K562 (cell line): ENCODE measurements around the gene GUCA1A. TPM values are rescaled to one million over a fixed set of nuclear protein-coding genes. Genes with fewer than 3 reads are reported as not detected.

Source experiments
- ATAC-seq: fragments of 200-7000 bp; cut with Tn5 transposase; 3 replicates; pipeline ENCODE4 v1.9.1; 2020; ENCODE audit warnings: moderate library complexity
- BruUV-seq: library from RNA; stranded (reverse); fragments of 400-500 nt; replicated peaks from 2 replicates; lab custom pipeline; 2021; lab: Mats Ljungman, UMichigan
- CTCF ChIA-PET: fragments of 300-600 bp; formaldehyde crosslinking; extraction: SDS; loops from one replicate; lab custom pipeline; 2021; ENCODE audit warnings: low intra/inter-chr PET ratio; lab: Yijun Ruan, JAX
- POLR2A ChIA-PET: fragments of 300-600, 350-650 bp; sonication (Branson Sonifier 250); formaldehyde crosslinking; extraction: SDS; loops from one replicate; lab custom pipeline; 2021; ENCODE audit warnings: antibody characterized with exemption, inconsistent platforms; lab: Yijun Ruan, JAX
- DNase-seq, 4 experiments: peaks; one replicate each; pipeline versions ENCODE4 v3.0.0 to v3.0.0-alpha.2; 2011 to 2018; ENCODE audit warnings: low spot score in 3 of 4, mixed read lengths in 3 of 4; ENCODE audit errors: extremely low read depth in 1 of 4
- FAIRE-seq: peaks from 2 replicates; lab custom pipeline; 2011; peaks lifted over from hg19 to GRCh38; lab: Jason Lieb, UNC
- H2AFZ ChIP-seq: 2 replicates; pipeline ENCODE4 v1.6.0; 2011; ENCODE audit warnings: low read depth, low read length, control low read depth, inconsistent platforms
- H3K27ac ChIP-seq: fragments of 200-600 bp; 3 replicates; pipeline ENCODE4 v1.8.0; 2011; ENCODE audit warnings: low read depth, mild to moderate bottlenecking, control low read depth, inconsistent platforms, low read length, moderate library complexity, mixed read lengths; ENCODE audit errors: extremely low read depth
- H3K27me3 ChIP-seq, 2 experiments: fragments of 300-600 bp in 1 of 2; 2 replicates in 1 of 2; 3 replicates in 1 of 2; pipeline versions ENCODE4 v1.6.0 to v1.8.0; 2011; ENCODE audit warnings: inconsistent platforms in 2 of 2, low read length in 2 of 2, mild to moderate bottlenecking in 1 of 2, mixed read lengths in 1 of 2, moderate library complexity in 1 of 2; ENCODE audit not compliant: control insufficient read depth in 2 of 2, insufficient read depth in 2 of 2
- H3K36me3 ChIP-seq: fragments of 300-600 bp; 3 replicates; pipeline ENCODE4 v1.8.0; 2011; ENCODE audit warnings: mild to moderate bottlenecking, low read length, inconsistent platforms; ENCODE audit not compliant: control insufficient read depth, insufficient read depth
- H3K4me1 ChIP-seq, 2 experiments: fragments of 200-600 bp in 1 of 2; replicated peaks in 1 of 2; 2 replicates in 1 of 2; 3 replicates in 1 of 2; pipeline versions ENCODE4 v1.5.1 to v1.8.0; 2011; ENCODE audit warnings: inconsistent platforms in 2 of 2, low read length in 2 of 2, mild to moderate bottlenecking in 1 of 2, mixed read lengths in 1 of 2, moderate library complexity in 1 of 2; ENCODE audit not compliant: control insufficient read depth in 2 of 2, insufficient read depth in 2 of 2
- H3K4me2 ChIP-seq: 2 replicates; pipeline ENCODE4 v1.6.1; 2011; ENCODE audit warnings: low read length, control low read depth, inconsistent platforms, mixed read lengths; ENCODE audit not compliant: insufficient read depth
- H3K4me3 ChIP-seq: fragments of 200-600 bp; sonication (generic), shearing (Covaris generic); 2 replicates; pipeline ENCODE4 v1.5.1; 2016; ENCODE audit warnings: control low read depth, inconsistent platforms
- H3K79me2 ChIP-seq: fragments of 200-600 bp; 3 replicates; pipeline ENCODE4 v1.8.0; 2011; ENCODE audit warnings: low read length, inconsistent platforms; ENCODE audit not compliant: control insufficient read depth, insufficient read depth
- H3K9ac ChIP-seq, 2 experiments: 2 replicates each; pipeline versions ENCODE4 v1.6.0 to v1.6.1; 2011; ENCODE audit warnings: low read depth in 2 of 2, low read length in 2 of 2, control low read depth in 1 of 2, inconsistent platforms in 1 of 2, mild to moderate bottlenecking in 1 of 2, mixed read lengths in 1 of 2; ENCODE audit not compliant: insufficient read depth in 1 of 2
- H3K9me1 ChIP-seq: one replicate; pipeline ENCODE4 v1.6.0; 2011; ENCODE audit warnings: inconsistent platforms, mild to moderate bottlenecking, low read length, moderate library complexity; ENCODE audit not compliant: control insufficient read depth, insufficient read depth
- H3K9me3 ChIP-seq: replicated peaks from 2 replicates; pipeline ENCODE4 v1.5.1; 2011; ENCODE audit warnings: low read depth, low read length, inconsistent platforms; ENCODE audit not compliant: control insufficient read depth, insufficient read depth
- H4K20me1 ChIP-seq: replicated peaks from 2 replicates; pipeline ENCODE4 v1.6.1; 2011; ENCODE audit warnings: low read length, inconsistent platforms, mixed read lengths; ENCODE audit not compliant: control insufficient read depth, insufficient read depth
- ARID3B ChIP-seq: fragments of 250-450 bp; sonication (Bioruptor Pico); IDR thresholded peaks from 2 replicates; pipeline ENCODE4 v1.4.0; 2020; ENCODE audit warnings: borderline replicate concordance
- BCL6 ChIP-seq: fragments of 250-450 bp; sonication (Bioruptor Pico); IDR thresholded peaks from 2 replicates; pipeline ENCODE4 v1.4.0; 2020
- BCOR ChIP-seq: fragments of 450-650 bp; IDR thresholded peaks from 2 replicates; pipeline ENCODE4 v1.6.1; 2016
- CBFB ChIP-seq: sonication (generic); formaldehyde crosslinking; IDR thresholded peaks from 2 replicates; pipeline ENCODE4 v1.4.0; 2020; ENCODE audit warnings: mild to moderate bottlenecking, missing genetic modification reagents
- COPS2 ChIP-seq: fragments of 450-650 bp; conservative IDR thresholded peaks from 2 replicates; pipeline ENCODE4 v1.6.1; 2016; ENCODE audit warnings: mild to moderate bottlenecking, moderate library complexity
- IRF1 ChIP-seq: sonication (generic); formaldehyde crosslinking; IDR thresholded peaks from 2 replicates; pipeline ENCODE4 v1.8.0; 2022; ENCODE audit warnings: missing genetic modification reagents, mild to moderate bottlenecking, borderline replicate concordance
- KDM5B ChIP-seq: fragments of 200-600 bp; sonication (generic); IDR thresholded peaks from 2 replicates; pipeline ENCODE4 v1.6.1; 2012; ENCODE audit warnings: low read depth, mild to moderate bottlenecking, moderate library complexity, low read length, control low read depth, inconsistent platforms; ENCODE audit not compliant: insufficient replicate concordance
- NR3C1 ChIP-seq: sonication (generic); formaldehyde crosslinking; IDR thresholded peaks from 2 replicates; pipeline ENCODE4 v1.8.1; 2022; ENCODE audit warnings: missing genetic modification reagents
- PHB ChIP-seq: fragments of 250-450 bp; sonication (Bioruptor Pico); IDR thresholded peaks from 2 replicates; pipeline ENCODE4 v1.5.0; 2021
- RAD21 ChIP-seq, 2 experiments: fragments of 250-450 bp in 1 of 2; fragments of 450-650 bp in 1 of 2; sonication (Bioruptor Pico) in 1 of 2; formaldehyde crosslinking in 1 of 2; IDR thresholded peaks in 1 of 2; conservative IDR thresholded peaks in 1 of 2; 2 replicates each; pipeline versions ENCODE4 v1.4.0 to v1.8.0; 2020 to 2022; ENCODE audit warnings: mild to moderate bottlenecking in 2 of 2, moderate library complexity in 1 of 2
- RBM25 ChIP-seq: fragments of 200-400 bp; formaldehyde crosslinking; IDR thresholded peaks from 2 replicates; pipeline ENCODE4 v1.6.1; 2018; ENCODE audit warnings: low read length, low read depth, moderate library complexity; ENCODE audit not compliant: severe bottlenecking
- TAF9B ChIP-seq: fragments of 450-650 bp; IDR thresholded peaks from 2 replicates; pipeline ENCODE4 v1.6.1; 2018; ENCODE audit warnings: mild to moderate bottlenecking; ENCODE audit not compliant: partially characterized antibody
- ZBED1 ChIP-seq: IDR thresholded peaks from 2 replicates; pipeline ENCODE4 v1.6.1; 2014
- ZFPM2 ChIP-seq: fragments of 250-450 bp; sonication (Bioruptor Pico); IDR thresholded peaks from 2 replicates; pipeline ENCODE4 v1.5.1; 2022; ENCODE audit warnings: mild to moderate bottlenecking
- ZNF239 ChIP-seq: fragments of 250-450 bp; sonication (Bioruptor Pico); IDR thresholded peaks from 2 replicates; pipeline ENCODE4 v1.4.0; 2020; ENCODE audit warnings: mild to moderate bottlenecking
- ZNF324 ChIP-seq: fragments of 250-450 bp; sonication (Bioruptor Pico); IDR thresholded peaks from 2 replicates; pipeline ENCODE4 v1.4.0; 2020; ENCODE audit warnings: mild to moderate bottlenecking
- ZNF639 ChIP-seq, 2 experiments: fragments of 200-800 bp in 1 of 2; sonication (Bioruptor generic) in 1 of 2; sonication (generic) in 1 of 2; formaldehyde crosslinking in 1 of 2; IDR thresholded peaks in 1 of 2; conservative IDR thresholded peaks in 1 of 2; 2 replicates each; pipeline versions ENCODE4 v1.5.0 to v1.6.1; 2016 to 2020; ENCODE audit warnings: missing compliant biosample characterization in 1 of 2, missing genetic modification characterization in 1 of 2, missing genetic modification reagents in 1 of 2
- ZZZ3 ChIP-seq: fragments of 450-650 bp; IDR thresholded peaks from 2 replicates; pipeline ENCODE4 v1.6.1; 2016; ENCODE audit warnings: antibody characterized with exemption, mild to moderate bottlenecking, moderate library complexity
- WGBS: fragments of 100-300 bp; shearing (Covaris generic); methylation state at CpG from one replicate; pipeline ENCODE4 v1.1.6; 2016; ENCODE audit warnings: low coverage, mixed read lengths; ENCODE audit not compliant: insufficient coverage; ENCODE audit errors: missing lambda C conversion rate; 5-methylcytosine and 5-hydroxymethylcytosine counted together
- in situ Hi-C: fragments of 300-500 bp; cut with MboI; formaldehyde crosslinking; loops from 4 replicates; pipeline ENCODE4 v1.15.0; 2018; ENCODE audit warnings: inconsistent platforms, mixed read lengths
- intact Hi-C: fragments of 100-400 bp; cut with micrococcal nuclease; formaldehyde crosslinking; loops from 2 replicates; pipeline ENCODE4 v1.14.2; 2022
- polyA plus RNA-seq, 8 experiments: library from polyadenylated mRNA; depleted of rRNA in 4 of 8; stranded (reverse) in 5 of 8; unstranded in 3 of 8; fragments of >200 nt; fragmentation: Nextera tagmentation in 2 of 8; fragmentation: Illumina TruSeq in 1 of 8; extraction: Ambion mirVana in 2 of 8; extraction: Trizol in 1 of 8; gene quantifications; 2 replicates each; pipeline versions ENCODE4 v1.2.1 to v1.2.3, GENCODE V29; 2011 to 2014; ENCODE audit warnings: inconsistent platforms in 1 of 8, missing spikeins in 1 of 8
- total RNA-seq, 7 experiments: library from RNA; depleted of rRNA in 6 of 7; stranded (reverse); fragments of >200 nt in 6 of 7; fragmentation: Illumina TruSeq in 2 of 7; extraction: Trizol in 2 of 7; gene quantifications; 2 replicates each; pipeline versions ENCODE4 v1.2.1 to v1.2.3, GENCODE V29; 2011 to 2021; ENCODE audit warnings: low replicate concordance in 1 of 7

Gene GUCA1A
- total and polyA plus RNA-seq, 9 of the 15 experiments (the other 6 are each of a cell fraction or from before 2014, with no cell fraction given): not detected

- no peak for DNase-seq
- no peak overlapping the region for H3K4me3 ChIP-seq
- WGBS: 86% methylated on average over 3 of the region's 3 CpGs
- intact Hi-C loops (no loop called here), in situ Hi-C loops (no loop called here)
- no peak overlapping the region for H3K9ac ChIP-seq
- no TSS peak for BruUV-seq
- CTCF ChIA-PET: no interaction called here
- H3K27ac ChIP-seq: no peak overlapping the region
- H3K9me1 ChIP-seq: no peaks in the 10 kb centered on the region
- no peaks in the 10 kb centered on the region for H3K79me2 ChIP-seq
- H2AFZ ChIP-seq: no peak overlapping the region
- no peaks in the 10 kb centered on the region for H3K27me3 ChIP-seq
- no peak for ATAC-seq
- no peak for FAIRE-seq
- peaks cover 20 to 31% of the 10 kb centered on the region in 2 experiments for H3K4me1 ChIP-seq
- H4K20me1 ChIP-seq: no peaks in the 10 kb centered on the region
- H3K4me2 ChIP-seq: no peak overlapping the region
- POLR2A ChIA-PET: interaction anchor here (0.8 to 3.0 kb wide), 7 partner anchors 10 to 36 kb away, joined by 3 to 12 read pairs (median 5); partner anchors contain the start of gene MRPS10
- H3K36me3 ChIP-seq: peaks cover 45% of the 10 kb centered on the region
- H3K9me3 ChIP-seq: peaks cover 6% of the 10 kb centered on the region
- TF ChIP-seq ZZZ3 (no peak), ZFPM2 (no peak), IRF1 (CRISPR knock-in tag) (no peak), NR3C1 (CRISPR knock-in tag) (no peak), ZBED1 (no peak), TAF9B (no peak), PHB (CRISPR knock-in tag) (no peak), ZNF239 (no peak), ZNF324 (CRISPR knock-in tag) (no peak), BCL6 (no peak), KDM5B (no peak), CBFB (CRISPR knock-in tag) (no peak), ZNF639 (CRISPR knock-in tag; conservative IDR thresholded peaks at IDR 0.05 in 1 of 2, IDR thresholded peaks at IDR 0.05 in 1 of 2) (no peak), BCOR (peak; percentile 70), ARID3B (CRISPR knock-in tag) (no peak), COPS2 (no peak), RAD21 (CRISPR knock-in tag; conservative IDR thresholded peaks at IDR 0.05 in 1 of 2, IDR thresholded peaks at IDR 0.05 in 1 of 2) (no peak), RBM25 (peak; percentile 64)
Measured at GRCh38 chr6:42203183-42203582, 30.0 kb downstream of the GUCA1A start.
